DMS153 treated with DMSO at 0.1 percent for 48 hours (cell line): ENCODE measurements around the gene PLOD3.

Experiments used
- DNase-seq: peaks from one replicate; lab custom pipeline; 2025; ENCODE audit not compliant: unreplicated experiment; lab: John Stamatoyannopoulos, UW

Gene PLOD3

GRCh38 chr7:101186194-101186593 lies 31.2 kb downstream of the PLOD3 start:
- DNase-seq = no peak

GRCh38 chr7:101185258-101185839 lies 32.0 kb downstream of the PLOD3 start:
- no peak for DNase-seq

GRCh38 chr7:101180130-101180755 lies 37.1 kb downstream of the PLOD3 start, which contains the start of gene NAT16:
NAT16 (minus strand) TSS chr7:101180293; CDS start chr7:101174807, 5,486 bp downstream.
- no peak for DNase-seq

- no peak for DNase-seq
Observed at GRCh38 chr7:101179713-101180112, 37.7 kb downstream of the PLOD3 start.

GRCh38 chr7:101179117-101179516 lies 38.3 kb downstream of the PLOD3 start:
- DNase-seq = peak; percentile 15

- no peak for DNase-seq
Observed at GRCh38 chr7:101177644-101178043, 39.7 kb downstream of the PLOD3 start.

- DNase-seq = no peak
Observed at GRCh38 chr7:101175664-101176063, 41.7 kb downstream of the PLOD3 start.

- DNase-seq = no peak
Observed at GRCh38 chr7:101174322-101174854, 43.0 kb downstream of the PLOD3 start.

- no peak for DNase-seq
Observed at GRCh38 chr7:101173752-101174244, 43.6 kb downstream of the PLOD3 start.

- DNase-seq = peak; percentile 46
Observed at GRCh38 chr7:101172854-101173751, 44.3 kb downstream of the PLOD3 start.

GRCh38 chr7:101172005-101172853 lies 45.2 kb downstream of the PLOD3 start:
- no peak for DNase-seq

- DNase-seq = no peak
Observed at GRCh38 chr7:101171442-101171837, 45.9 kb downstream of the PLOD3 start.

GRCh38 chr7:101170617-101171441 lies 46.6 kb downstream of the PLOD3 start:
- DNase-seq = no peak

GRCh38 chr7:101169838-101170551 lies 47.4 kb downstream of the PLOD3 start:
- DNase-seq = peak; percentile 55

- no peak for DNase-seq
Observed at GRCh38 chr7:101169110-101169837, 48.1 kb downstream of the PLOD3 start.

GRCh38 chr7:101168412-101169049 lies 48.9 kb downstream of the PLOD3 start:
- DNase-seq = no peak

GRCh38 chr7:101167645-101168411 lies 49.6 kb downstream of the PLOD3 start:
- DNase-seq = no peak
